HCEC 1CT (cell line): ENCODE measurements around the gene PCBP1.
A peak's percentile ranks its signal among the peaks of the same experiment; 100 is the strongest.
"Not testable (repeated sequence)": the region's sequence is repeated elsewhere in the genome, so short reads cannot be mapped to it uniquely, and the experiment has no call there.

Source experiments
- DNase-seq: peaks from one replicate; pipeline ENCODE4 v3.0.0-alpha.2; 2017

PCBP1 gene

GRCh38 chr2:70083344-70084156 is 3.7 kb upstream of the PCBP1 start:
- DNase-seq = no peak

- DNase-seq = no peak
These were observed 2.1 kb upstream of the PCBP1 start for GRCh38 chr2:70084973-70085710.

- no peak for DNase-seq
These were observed 1.5 kb upstream of the PCBP1 start for GRCh38 chr2:70085711-70086277.

- DNase-seq = peak; percentile 74
These were observed 919 bp upstream of the PCBP1 start for GRCh38 chr2:70086278-70086837.

- DNase-seq = peak; percentile 53
These were observed 673 bp downstream of the PCBP1 start for GRCh38 chr2:70087702-70088597.

GRCh38 chr2:70088598-70089219 is 1.4 kb downstream of the PCBP1 start:
- no peak for DNase-seq

GRCh38 chr2:70089220-70089982 is 2.1 kb downstream of the PCBP1 start:
- DNase-seq = no peak

GRCh38 chr2:70089983-70090525 is 2.8 kb downstream of the PCBP1 start:
- DNase-seq = no peak

- DNase-seq = no peak
These were observed 3.5 kb downstream of the PCBP1 start for GRCh38 chr2:70090706-70091334.

- DNase-seq = no peak
These were observed 4.1 kb downstream of the PCBP1 start for GRCh38 chr2:70091364-70091763.

- DNase-seq = no peak
These were observed 4.5 kb downstream of the PCBP1 start for GRCh38 chr2:70091816-70092215.

- DNase-seq = not testable (repeated sequence)
These were observed 5.4 kb downstream of the PCBP1 start for GRCh38 chr2:70092576-70093243.

GRCh38 chr2:70094171-70094977 is 7.1 kb downstream of the PCBP1 start:
- DNase-seq = no peak

GRCh38 chr2:70094978-70095719 is 7.9 kb downstream of the PCBP1 start:
- peak; percentile 45 for DNase-seq

GRCh38 chr2:70095720-70096670 is 8.7 kb downstream of the PCBP1 start:
- DNase-seq = no peak

GRCh38 chr2:70098032-70098431 is 10.8 kb downstream of the PCBP1 start:
- no peak for DNase-seq

- no peak for DNase-seq
These were observed 12.0 kb downstream of the PCBP1 start for GRCh38 chr2:70099270-70099669.
